ENCODE measurements around the gene ADGRF3.
A peak's percentile ranks its signal among the peaks of the same experiment; 100 is the strongest.
"Not testable (repeated sequence)": the region's sequence is repeated elsewhere in the genome, so short reads cannot be mapped to it uniquely, and the experiment has no call there.

The ADGRF3 gene

GRCh38 chr2:26346454-26347053, at the start of gene ADGRF3:
Gene ADGRF3 (minus strand): TSS chr2:26346789. CDS start chr2:26346234, 555 bp downstream.
- DNase-seq (ENCODE audit: low read depth) = peak; percentile 24

GRCh38 chr2:26395394-26395793, 48.8 kb upstream of the ADGRF3 start:
- no peak for DNase-seq (ENCODE audit: low read depth)

GRCh38 chr2:26394694-26395093, 48.1 kb upstream of the ADGRF3 start:
- DNase-seq (ENCODE audit: low read depth) = no peak

- no peak for DNase-seq (ENCODE audit: low read depth)
These were observed 40.6 kb upstream of the ADGRF3 start for GRCh38 chr2:26387189-26387588.

- DNase-seq (ENCODE audit: low read depth) = no peak
These were observed 38.0 kb upstream of the ADGRF3 start for GRCh38 chr2:26384597-26384996.

- DNase-seq (ENCODE audit: low read depth) = no peak
These were observed 37.6 kb upstream of the ADGRF3 start for GRCh38 chr2:26384183-26384582.

- DNase-seq (ENCODE audit: low read depth) = no peak
These were observed 36.0 kb upstream of the ADGRF3 start for GRCh38 chr2:26382564-26382963.

GRCh38 chr2:26380281-26380680, 33.7 kb upstream of the ADGRF3 start:
- no peak for DNase-seq (ENCODE audit: low read depth)

GRCh38 chr2:26376799-26377198, 30.2 kb upstream of the ADGRF3 start:
- no peak for DNase-seq (ENCODE audit: low read depth)

- not testable (repeated sequence) for DNase-seq (ENCODE audit: low read depth)
These were observed 24.3 kb upstream of the ADGRF3 start for GRCh38 chr2:26370909-26371308.

GRCh38 chr2:26369664-26370063, 23.1 kb upstream of the ADGRF3 start:
- DNase-seq (ENCODE audit: low read depth) = not testable (repeated sequence)

GRCh38 chr2:26366957-26367356, 20.4 kb upstream of the ADGRF3 start:
- no peak for DNase-seq (ENCODE audit: low read depth)

GRCh38 chr2:26364669-26365068, 18.1 kb upstream of the ADGRF3 start:
- no peak for DNase-seq (ENCODE audit: low read depth)

- DNase-seq (ENCODE audit: low read depth) = no peak
These were observed 17.4 kb upstream of the ADGRF3 start for GRCh38 chr2:26363958-26364357.

- DNase-seq (ENCODE audit: low read depth) = no peak
These were observed 16.7 kb upstream of the ADGRF3 start for GRCh38 chr2:26363323-26363722.

- DNase-seq (ENCODE audit: low read depth) = no peak
These were observed 13.4 kb upstream of the ADGRF3 start for GRCh38 chr2:26359886-26360473.

- DNase-seq (ENCODE audit: low read depth) = no peak
These were observed 10.2 kb upstream of the ADGRF3 start for GRCh38 chr2:26356771-26357170.

- DNase-seq (ENCODE audit: low read depth) = no peak
These were observed 9.5 kb upstream of the ADGRF3 start for GRCh38 chr2:26356111-26356510.

GRCh38 chr2:26355038-26355995, 8.7 kb upstream of the ADGRF3 start:
- no peak for DNase-seq (ENCODE audit: low read depth)

- not testable (repeated sequence) for DNase-seq (ENCODE audit: low read depth)
These were observed 7.9 kb upstream of the ADGRF3 start for GRCh38 chr2:26354469-26354868.

- DNase-seq (ENCODE audit: low read depth) = no peak
These were observed 6.3 kb upstream of the ADGRF3 start for GRCh38 chr2:26352892-26353291.

- no peak for DNase-seq (ENCODE audit: low read depth)
These were observed 4.9 kb upstream of the ADGRF3 start for GRCh38 chr2:26351375-26352090.
